Fibroblast of lung (primary cell): ENCODE results near the gene CAPN10.

ENCODE experiments used
- CTCF ChIP-seq, 2 donors: IDR thresholded peaks in 1 of 2; conservative IDR thresholded peaks in 1 of 2; 1 replicate in 1 of 2; 2 replicates in 1 of 2; pipeline ENCODE4 v1.5.1; 2011 to 2012; ENCODE audit warnings: low read length in 2 of 2, control low read depth in 1 of 2, inconsistent platforms in 1 of 2, low read depth in 1 of 2, mild to moderate bottlenecking in 1 of 2
- EZH2 ChIP-seq: IDR thresholded peaks from 2 replicates; pipeline ENCODE4 v1.5.1; 2012; ENCODE audit warnings: low read length, control low read depth, mild to moderate bottlenecking; ENCODE audit errors: missing control alignments

- TF ChIP-seq CTCF (conservative IDR thresholded peaks at IDR 0.05 in 1 of 2, IDR thresholded peaks at IDR 0.05 in 1 of 2; ENCODE audit: low read depth in 1 of 2, low read length in 2 of 2) = no peak
- TF ChIP-seq EZH2 = no peak
Observed at GRCh38 chr2:240629968-240630770, 43.6 kb downstream of the CAPN10 start.
